Mesodermal cell (in vitro differentiated cells): ENCODE measurements around the gene KRTAP4-12.
"Not testable (repeated sequence)": the region's sequence is repeated elsewhere in the genome, so short reads cannot be mapped to it uniquely, and the experiment has no call there.

ENCODE experiments used
- H3K27ac ChIP-seq: 2 replicates; pipeline ENCODE4 v1.7.0; 2013; ENCODE audit warnings: mild to moderate bottlenecking, low read depth, low read length, moderate library complexity; ENCODE audit not compliant: severe bottlenecking
- H3K36me3 ChIP-seq: 2 replicates; pipeline ENCODE4 v1.7.1; 2013; ENCODE audit warnings: mild to moderate bottlenecking, low read length, moderate library complexity; ENCODE audit not compliant: control insufficient read depth, insufficient read depth
- H3K4me1 ChIP-seq: one replicate; pipeline ENCODE4 v1.7.1; 2013; ENCODE audit warnings: mild to moderate bottlenecking, low read length; ENCODE audit not compliant: insufficient read depth, control insufficient read depth, poor library complexity, severe bottlenecking
- H3K4me3 ChIP-seq: 2 replicates; pipeline ENCODE4 v1.7.0; 2013; ENCODE audit warnings: low read length, control low read depth, mild to moderate bottlenecking; ENCODE audit not compliant: insufficient read depth, poor library complexity, severe bottlenecking; ENCODE audit errors: extremely low read depth
- H3K9me3 ChIP-seq: 2 replicates; pipeline ENCODE4 v1.7.1; 2013; ENCODE audit warnings: mild to moderate bottlenecking, low read length, moderate library complexity; ENCODE audit not compliant: control insufficient read depth
- WGBS, 2 experiments: methylation state at CpG; one replicate each; pipeline ENCODE4 v1.1.5; 2013; ENCODE audit warnings: missing lambda C conversion rate in 2 of 2; ENCODE audit not compliant: insufficient coverage in 2 of 2; 5-methylcytosine and 5-hydroxymethylcytosine counted together

The KRTAP4-12 gene

GRCh38 chr17:41126412-41126811, 2.4 kb upstream of the KRTAP4-12 start:
- Histone ChIP-seq H3K4me1 (no peaks in the 10 kb centered on the region), H3K27ac (no peak overlapping the region), H3K9me3 (no peaks in the 10 kb centered on the region), H3K36me3 (no peaks in the 10 kb centered on the region), H3K4me3 (no peak overlapping the region)
- no CpG with 5 or more reads among the region's 3 CpGs for WGBS, 2 experiments

DNA sequence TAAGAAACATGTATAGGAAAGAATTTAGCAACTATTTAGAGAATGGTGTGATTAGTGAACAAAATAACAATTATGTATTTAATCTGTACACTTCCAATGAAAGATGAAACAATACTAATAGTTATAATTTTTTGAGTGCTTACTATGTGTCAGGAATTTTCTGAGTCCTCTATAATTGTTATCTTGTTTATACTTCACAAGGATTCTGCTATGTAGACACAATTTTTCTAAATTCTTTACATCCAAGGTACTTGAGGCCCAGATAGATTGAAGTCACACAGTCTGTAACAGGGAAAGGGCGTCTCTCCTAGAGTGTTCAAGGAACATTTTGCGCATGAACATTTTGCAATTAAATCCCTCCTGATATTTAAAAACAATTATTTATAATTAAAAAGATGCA, 1.1 kb upstream of the KRTAP4-12 start:
- Histone ChIP-seq H3K4me3 (no peak overlapping the region), H3K4me1 (no peaks in the 10 kb centered on the region), H3K9me3 (no peaks in the 10 kb centered on the region), H3K27ac (no peak overlapping the region), H3K36me3 (no peaks in the 10 kb centered on the region)
- no CpG with 5 or more reads among the region's 2 CpGs for WGBS, 2 experiments

GRCh38 chr17:41123292-41123990, 541 bp downstream of the KRTAP4-12 start:
- H3K27ac ChIP-seq, H3K36me3 ChIP-seq, H3K4me3 ChIP-seq, H3K4me1 ChIP-seq, H3K9me3 ChIP-seq: not testable (repeated sequence)
- 84 to 85% methylated on average over 10 to 11 of the region's 12 CpGs for WGBS, 2 experiments

DNA sequence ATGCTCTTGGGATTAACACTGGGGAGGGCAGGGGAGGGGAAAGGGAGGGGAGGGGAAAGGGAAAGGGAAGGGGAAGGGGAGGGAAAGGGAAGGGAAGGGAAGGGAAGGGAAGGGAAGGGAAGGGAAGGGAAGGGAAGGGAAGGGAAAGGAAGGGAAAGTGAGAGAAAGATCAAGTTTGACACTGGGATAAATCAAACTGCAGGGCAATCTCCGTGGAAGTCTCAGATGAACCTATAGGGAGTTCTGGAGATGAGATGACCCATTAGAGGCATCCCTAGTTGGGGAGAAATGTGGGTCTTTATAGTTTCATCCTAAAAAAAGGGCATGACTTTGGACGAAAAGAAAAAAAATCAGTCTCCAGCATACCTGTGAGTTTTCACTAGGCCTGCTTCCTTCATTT, 2.2 kb downstream of the KRTAP4-12 start:
- H3K4me1 ChIP-seq, result no peaks in the 10 kb centered on the region
- no peak overlapping the region for H3K4me3 ChIP-seq
- H3K9me3 ChIP-seq, result no peaks in the 10 kb centered on the region
- WGBS, 2 experiments, result 89 to 92% methylated on average over 2 of the region's 2 CpGs
- H3K36me3 ChIP-seq, result no peaks in the 10 kb centered on the region
- H3K27ac ChIP-seq, result no peak overlapping the region

DNA sequence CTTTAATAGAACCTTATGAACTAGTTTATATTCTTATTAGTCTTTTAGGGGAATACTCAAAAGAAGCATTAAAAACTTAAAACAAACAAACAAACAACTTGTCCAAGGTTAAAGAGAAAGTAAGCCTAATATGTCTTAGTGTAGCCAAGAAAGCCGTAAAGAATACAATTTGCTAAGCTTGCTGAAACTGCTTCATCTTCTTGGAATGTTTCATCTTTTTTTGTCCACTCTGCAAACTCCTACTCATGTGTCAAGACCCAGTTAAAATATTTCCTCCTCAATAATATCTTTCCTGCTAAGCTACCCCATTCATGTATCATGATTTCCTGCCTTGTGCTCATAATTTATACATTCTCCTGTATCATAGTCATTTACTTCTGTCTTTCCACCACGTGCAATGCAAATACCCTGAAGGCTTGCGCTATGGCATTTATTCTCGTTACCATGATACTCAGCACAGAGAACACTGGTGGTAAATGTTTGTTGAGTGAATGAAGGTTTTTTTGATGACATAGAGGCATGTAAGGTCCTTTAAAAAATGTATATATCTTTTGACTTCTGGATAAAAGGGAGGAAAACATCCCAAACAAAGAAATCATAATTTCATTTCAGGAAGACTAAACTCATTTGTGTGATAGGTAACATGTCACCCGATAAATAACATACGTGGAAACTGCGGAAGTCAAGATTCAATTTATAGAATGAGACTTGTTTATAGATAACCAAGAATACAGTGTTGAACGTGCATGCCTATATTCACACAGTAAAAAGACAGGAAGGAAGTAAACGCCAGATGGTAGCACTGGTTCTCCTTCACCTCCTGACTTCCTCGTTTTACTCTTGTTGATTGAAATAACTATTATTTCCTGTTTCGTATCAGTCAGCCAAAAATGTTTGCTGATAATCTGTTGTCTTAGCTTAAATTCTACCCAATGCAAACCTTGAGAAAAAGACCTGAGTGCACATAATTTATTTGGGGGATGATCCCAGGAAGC, 4.0 kb downstream of the KRTAP4-12 start:
- H3K36me3 ChIP-seq, H3K27ac ChIP-seq: not testable (repeated sequence)
- 88 to 93% methylated on average over 2 to 3 of the region's 11 CpGs for WGBS, 2 experiments

DNA sequence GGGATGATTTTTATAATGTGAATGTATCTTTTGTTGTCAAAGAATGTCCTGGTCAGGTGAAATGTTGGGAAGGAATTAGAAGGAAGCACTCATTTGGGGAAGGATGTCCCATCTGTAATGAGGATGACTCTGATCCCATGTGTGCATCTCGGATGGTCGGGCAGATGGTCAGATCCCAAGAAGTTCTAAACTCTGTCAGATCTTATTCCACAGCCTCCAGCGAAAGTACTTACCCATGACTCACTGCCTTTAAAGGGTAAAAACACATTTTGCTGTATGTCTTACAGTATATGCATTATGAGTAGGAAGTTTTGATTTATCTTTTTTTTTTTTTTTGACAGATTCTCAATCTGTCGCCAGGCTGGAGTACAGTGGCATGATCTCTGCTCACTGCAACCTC, 5.3 kb downstream of the KRTAP4-12 start:
- no peaks in the 10 kb centered on the region for H3K9me3 ChIP-seq
- no peaks in the 10 kb centered on the region for H3K36me3 ChIP-seq
- no peak overlapping the region for H3K27ac ChIP-seq
- H3K4me1 ChIP-seq, result no peaks in the 10 kb centered on the region
- WGBS, 2 experiments, result 84 to 90% methylated on average over 2 of the region's 4 CpGs
- H3K4me3 ChIP-seq, result no peak overlapping the region

More for the DNA sequence above, 4.0 kb downstream of the KRTAP4-12 start:
- H3K9me3 ChIP-seq, H3K4me3 ChIP-seq, H3K4me1 ChIP-seq: not testable (repeated sequence)

DNA sequence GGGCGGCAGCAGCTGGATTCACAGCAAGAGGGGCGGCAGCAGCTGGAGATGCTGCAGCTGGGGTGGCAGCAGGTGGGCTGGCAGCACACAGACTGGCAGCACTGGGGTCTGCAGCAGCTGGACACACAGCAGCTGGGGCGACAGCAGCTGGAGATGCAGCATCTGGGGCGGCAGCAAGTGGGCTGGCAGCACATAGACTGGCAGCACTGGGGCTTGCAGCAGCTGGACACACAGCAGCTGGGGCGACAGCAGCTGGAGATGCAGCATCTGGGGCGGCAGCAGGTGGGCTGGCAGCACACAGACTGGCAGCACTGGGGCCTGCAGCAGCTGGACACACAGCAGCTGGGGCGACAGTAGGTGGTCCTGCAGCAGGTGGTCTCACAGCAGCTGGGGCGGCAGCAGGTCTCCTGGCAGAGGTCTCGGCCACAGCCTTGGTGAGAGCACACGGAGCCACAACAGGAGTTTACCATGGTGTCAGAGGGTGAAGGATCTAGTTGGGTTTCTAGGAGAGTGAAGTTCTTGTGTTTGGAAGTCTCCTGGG, 6.1 kb downstream of the KRTAP4-12 start, which contains the start of gene KRTAP4-11:
TSS of gene KRTAP4-11 (minus strand) at position 528 of the 541 bp plus-strand sequence. CDS start at position 470, 58 bp downstream.
- H3K9me3 ChIP-seq, H3K36me3 ChIP-seq, H3K27ac ChIP-seq, H3K4me1 ChIP-seq, H3K4me3 ChIP-seq: not testable (repeated sequence)
- 79 to 86% methylated on average over 10 of the region's 10 CpGs for WGBS, 2 experiments

DNA sequence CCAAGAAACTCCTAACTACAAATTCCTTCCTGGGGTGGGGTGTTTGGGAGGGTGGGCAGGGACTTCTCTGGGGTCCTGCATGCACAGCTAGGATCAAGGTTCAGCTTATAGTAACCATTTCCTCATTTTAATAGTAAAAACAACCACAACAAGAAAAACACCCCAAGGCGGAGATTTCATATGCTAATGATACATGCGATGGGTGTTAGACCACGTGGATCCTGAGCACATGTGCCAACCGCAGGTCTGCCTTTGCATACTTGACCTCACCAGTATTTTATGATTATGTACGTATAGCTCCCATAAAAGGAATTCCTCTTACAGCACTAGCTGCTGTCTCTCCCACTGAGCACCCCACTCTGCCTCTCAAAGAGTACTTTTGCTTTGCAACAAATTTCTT, 7.7 kb downstream of the KRTAP4-12 start:
- no peak overlapping the region for H3K4me3 ChIP-seq
- no peaks in the 10 kb centered on the region for H3K4me1 ChIP-seq
- WGBS, 2 experiments, result 89 to 95% methylated on average over 4 to 5 of the region's 5 CpGs
- H3K27ac ChIP-seq, result no peak overlapping the region
- H3K36me3 ChIP-seq, result no peaks in the 10 kb centered on the region
- peaks cover 4% of the 10 kb centered on the region for H3K9me3 ChIP-seq

DNA sequence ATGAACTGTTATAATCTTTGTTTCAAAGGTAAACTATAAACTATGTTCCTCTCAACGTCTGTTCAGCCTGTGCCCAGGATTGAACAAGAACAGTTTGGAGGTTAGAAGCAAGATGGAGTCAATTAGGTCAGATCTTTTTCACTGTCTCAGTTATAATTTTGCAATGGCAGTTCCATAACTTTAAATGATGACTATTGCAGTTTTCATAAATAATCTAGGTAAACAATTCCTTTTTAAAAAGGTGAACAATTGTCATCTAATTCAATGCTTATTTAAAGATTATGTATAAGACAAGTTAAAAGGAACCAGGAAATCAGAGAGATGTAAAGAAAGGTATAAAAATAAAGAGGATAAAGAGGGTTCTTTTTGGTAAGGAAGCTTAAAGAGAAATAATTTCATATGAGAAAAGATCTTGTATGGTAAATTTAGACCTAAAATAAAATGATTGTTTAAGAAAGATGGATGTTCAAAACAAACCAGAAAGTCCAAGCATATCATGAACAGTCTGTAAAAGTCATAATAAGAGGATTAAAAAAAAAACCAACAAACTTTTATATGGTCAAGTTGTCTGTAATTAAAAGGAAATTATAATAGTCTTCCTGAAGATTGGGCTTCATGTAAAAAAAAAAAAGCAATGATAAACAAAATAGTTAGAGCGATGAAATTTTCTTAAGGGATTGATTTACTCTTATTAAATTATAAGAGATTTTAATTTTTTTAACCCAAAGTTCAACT, 12.7 kb downstream of the KRTAP4-12 start:
- WGBS, 2 experiments, result no CpG with 5 or more reads among the region's 2 CpGs
- H3K9me3 ChIP-seq, result peaks cover 11% of the 10 kb centered on the region
- H3K27ac ChIP-seq, result no peak overlapping the region
- no peak overlapping the region for H3K4me3 ChIP-seq
- no peaks in the 10 kb centered on the region for H3K36me3 ChIP-seq
- H3K4me1 ChIP-seq, result no peaks in the 10 kb centered on the region

DNA sequence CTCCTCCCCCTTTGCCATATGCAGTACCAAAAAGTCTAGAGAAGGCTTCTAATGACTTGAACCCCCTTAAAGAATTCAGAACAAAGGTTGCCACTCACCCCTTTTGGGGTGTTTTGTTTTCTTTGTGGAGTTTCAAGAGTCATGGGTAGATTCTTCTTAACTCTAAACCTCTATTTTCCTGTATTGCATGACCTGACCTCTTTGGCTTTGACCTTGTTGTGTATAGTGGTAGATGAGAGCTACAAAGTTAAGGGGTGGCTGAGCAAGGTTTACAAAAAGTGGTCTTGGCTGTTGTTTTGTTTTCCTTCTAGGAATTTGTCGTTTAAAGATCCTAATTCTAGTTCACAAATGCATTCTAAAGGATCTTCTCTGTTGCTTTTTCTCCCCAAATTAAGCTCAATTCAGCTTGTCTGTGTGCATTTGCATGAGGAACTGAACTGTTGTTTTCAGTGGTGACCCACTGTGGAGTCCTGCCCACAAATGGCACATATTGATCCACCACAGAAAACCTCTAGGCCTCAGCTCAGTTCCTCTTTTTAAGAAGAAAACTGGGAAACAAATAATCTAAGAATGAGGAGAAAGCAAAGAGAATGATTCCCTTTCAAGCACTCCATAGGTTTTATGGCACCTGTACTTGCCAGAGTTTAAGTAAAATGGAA, 15.1 kb downstream of the KRTAP4-12 start:
- not testable (repeated sequence) for H3K36me3 ChIP-seq, H3K4me1 ChIP-seq, H3K27ac ChIP-seq, H3K4me3 ChIP-seq
- WGBS, 2 experiments, result no CpG with 5 or more reads among the region's 1 CpG
- peaks cover 11% of the 10 kb centered on the region for H3K9me3 ChIP-seq
